ENCODE data around the gene EVX1.
A peak's percentile ranks its signal among the peaks of the same experiment; 100 is the strongest.

Gene EVX1

DNA sequence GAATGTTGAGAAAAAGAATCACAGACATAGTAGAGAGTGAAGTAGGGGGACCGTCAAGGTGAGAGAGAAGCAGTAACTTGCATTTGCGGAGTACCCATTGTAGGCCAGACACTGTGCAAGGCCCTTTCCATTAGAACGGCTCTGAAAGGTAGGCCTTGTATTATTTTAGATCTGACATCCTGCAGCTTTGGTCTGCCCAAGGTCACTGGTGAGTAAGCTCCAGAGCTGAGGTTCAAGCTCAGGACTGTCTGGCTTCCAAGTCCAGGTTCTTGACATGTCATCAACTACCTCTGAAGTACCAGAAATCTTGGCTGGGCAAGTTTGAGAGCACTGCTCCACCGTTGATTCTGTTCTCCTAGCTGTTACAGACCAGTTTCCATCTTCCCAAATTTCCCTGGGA lies 13.2 kb upstream of the EVX1 start:
- no peak for DNase-seq (ENCODE audit: low read depth in 2 of 2)

- DNase-seq (ENCODE audit: low read depth in 2 of 2): no peak
These were observed 7.0 kb upstream of the EVX1 start for GRCh38 chr7:27235387-27236311.

GRCh38 chr7:27237735-27238334 lies 4.8 kb upstream of the EVX1 start:
- DNase-seq (ENCODE audit: low read depth in 2 of 2): peak in 1 of 2 experiments; percentile 16

- no peak for DNase-seq (ENCODE audit: low read depth in 2 of 2)
These were observed 3.6 kb upstream of the EVX1 start for GRCh38 chr7:27238979-27239386.

- no peak for DNase-seq (ENCODE audit: low read depth in 2 of 2)
These were observed 3.1 kb upstream of the EVX1 start for GRCh38 chr7:27239387-27240014.

DNA sequence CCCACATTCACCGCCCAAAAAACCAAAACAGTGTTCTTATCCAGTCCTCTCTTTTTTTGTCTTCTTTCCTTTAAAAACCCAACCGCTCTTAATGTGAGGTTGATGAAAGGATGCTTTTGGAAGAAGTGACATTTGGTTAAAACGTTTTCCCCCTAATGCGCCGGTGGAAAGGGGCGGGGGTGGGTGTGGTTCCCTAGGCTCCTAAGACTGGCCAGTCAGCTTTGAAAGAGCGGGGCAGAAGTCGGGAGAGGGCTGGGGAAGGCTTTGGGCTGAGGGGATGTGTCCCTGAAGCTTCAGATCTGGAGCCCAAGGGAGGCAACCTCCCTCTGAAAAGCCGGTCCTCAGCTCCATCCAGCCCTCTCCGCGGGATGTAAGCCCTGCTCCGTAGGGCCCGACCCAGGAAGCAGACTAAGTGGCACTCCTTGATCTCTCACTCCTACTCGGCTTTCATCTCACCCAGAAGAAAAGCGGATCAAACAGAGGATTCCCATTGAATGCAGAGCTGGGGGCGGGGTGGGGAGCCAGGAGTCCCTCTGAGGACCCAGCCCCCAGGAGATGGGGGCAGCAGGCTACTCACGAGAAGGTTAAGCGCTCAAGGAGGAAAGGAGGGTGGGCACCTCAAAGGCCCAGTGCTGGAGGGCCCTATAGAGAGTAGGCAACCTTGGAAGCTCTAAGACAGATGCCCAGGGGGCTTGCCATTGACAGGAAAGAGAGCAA lies 2.4 kb upstream of the EVX1 start:
- DNase-seq (ENCODE audit: low read depth in 2 of 2): no peak

- no peak for DNase-seq (ENCODE audit: low read depth in 2 of 2)
These were observed 1.2 kb upstream of the EVX1 start for GRCh38 chr7:27241189-27242056.

- DNase-seq (ENCODE audit: low read depth in 2 of 2): no peak
These were observed 448 bp upstream of the EVX1 start for GRCh38 chr7:27242154-27242553.

DNA sequence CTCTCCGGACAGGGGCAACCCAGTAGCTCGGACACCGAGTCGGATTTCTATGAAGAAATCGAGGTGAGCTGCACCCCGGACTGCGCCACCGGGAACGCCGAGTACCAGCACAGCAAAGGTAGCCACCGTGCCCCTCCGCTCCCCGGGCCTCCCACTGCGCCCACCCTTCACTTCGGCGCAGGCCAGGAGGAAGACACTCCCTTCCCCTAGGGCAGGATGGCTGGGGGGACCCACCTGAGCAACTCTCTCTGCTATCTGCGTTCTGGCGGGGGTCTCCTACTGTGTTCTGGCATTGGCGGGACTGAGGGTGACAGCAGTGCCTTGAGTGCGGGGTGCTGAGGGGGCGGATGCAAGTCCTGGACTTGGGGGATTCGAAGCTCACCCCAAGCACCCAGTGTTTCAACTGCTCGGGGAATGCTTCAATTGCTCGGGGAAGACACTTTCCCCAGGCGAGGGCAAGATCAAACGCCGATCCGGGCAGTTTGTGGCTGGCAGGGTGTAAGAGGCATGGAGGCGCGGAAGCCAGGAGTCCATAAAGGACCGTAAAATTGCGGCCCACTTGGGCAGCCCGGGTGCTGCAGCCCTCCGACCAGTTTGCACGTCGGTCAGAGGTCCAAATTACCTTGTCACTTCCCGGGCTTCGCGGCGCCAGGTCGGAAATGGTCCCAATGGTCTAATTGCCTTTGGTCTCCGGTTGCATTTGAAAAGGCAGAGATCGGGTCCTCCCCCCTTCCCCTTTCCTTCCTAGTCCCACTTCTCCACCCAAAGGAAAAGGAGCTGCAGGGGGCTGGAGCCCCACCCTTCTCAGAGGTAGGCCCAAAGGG lies 950 bp downstream of the EVX1 start:
- DNase-seq (ENCODE audit: low read depth in 2 of 2): no peak

- DNase-seq (ENCODE audit: low read depth in 2 of 2): no peak
These were observed 2.0 kb downstream of the EVX1 start for GRCh38 chr7:27244488-27245123.

GRCh38 chr7:27245124-27245797 lies 2.7 kb downstream of the EVX1 start:
- DNase-seq (ENCODE audit: low read depth in 2 of 2): no peak

DNA sequence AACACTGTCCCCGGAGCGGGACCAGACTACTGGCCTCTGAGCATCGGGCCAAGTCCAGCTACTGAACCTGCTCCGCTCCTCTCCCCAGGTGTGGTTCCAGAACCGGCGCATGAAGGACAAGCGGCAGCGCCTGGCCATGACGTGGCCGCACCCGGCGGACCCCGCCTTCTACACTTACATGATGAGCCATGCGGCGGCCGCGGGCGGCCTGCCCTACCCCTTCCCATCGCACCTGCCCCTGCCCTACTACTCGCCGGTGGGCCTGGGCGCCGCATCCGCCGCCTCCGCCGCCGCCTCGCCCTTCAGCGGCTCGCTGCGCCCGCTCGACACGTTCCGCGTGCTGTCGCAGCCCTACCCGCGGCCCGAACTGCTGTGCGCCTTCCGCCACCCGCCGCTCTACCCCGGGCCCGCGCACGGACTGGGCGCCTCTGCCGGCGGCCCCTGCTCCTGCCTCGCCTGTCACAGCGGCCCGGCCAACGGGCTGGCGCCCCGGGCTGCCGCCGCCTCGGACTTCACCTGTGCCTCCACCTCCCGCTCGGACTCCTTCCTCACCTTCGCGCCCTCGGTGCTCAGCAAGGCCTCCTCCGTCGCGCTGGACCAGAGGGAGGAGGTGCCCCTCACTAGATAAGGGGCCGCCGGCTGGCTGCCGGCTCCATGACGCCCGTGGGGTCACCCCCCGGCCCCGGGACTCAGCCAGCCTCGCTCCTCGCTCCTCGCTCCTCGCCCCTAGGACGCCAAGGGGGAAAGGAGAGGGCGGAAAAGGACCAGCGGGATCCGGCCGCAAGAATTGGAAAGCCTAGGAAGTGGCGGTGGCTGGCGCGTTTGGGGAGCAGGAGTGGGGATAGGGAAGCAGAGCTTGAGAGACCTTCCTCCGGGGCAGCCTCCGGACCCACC lies 3.4 kb downstream of the EVX1 start:
- no peak for DNase-seq (ENCODE audit: low read depth in 2 of 2)

- no peak for DNase-seq (ENCODE audit: low read depth in 2 of 2)
These were observed 4.4 kb downstream of the EVX1 start for GRCh38 chr7:27247000-27247399.

GRCh38 chr7:27247452-27248426 lies 5.1 kb downstream of the EVX1 start:
- DNase-seq (ENCODE audit: low read depth in 2 of 2): no peak

- DNase-seq (ENCODE audit: low read depth in 2 of 2): no peak
These were observed 5.8 kb downstream of the EVX1 start for GRCh38 chr7:27248427-27248806.

DNA sequence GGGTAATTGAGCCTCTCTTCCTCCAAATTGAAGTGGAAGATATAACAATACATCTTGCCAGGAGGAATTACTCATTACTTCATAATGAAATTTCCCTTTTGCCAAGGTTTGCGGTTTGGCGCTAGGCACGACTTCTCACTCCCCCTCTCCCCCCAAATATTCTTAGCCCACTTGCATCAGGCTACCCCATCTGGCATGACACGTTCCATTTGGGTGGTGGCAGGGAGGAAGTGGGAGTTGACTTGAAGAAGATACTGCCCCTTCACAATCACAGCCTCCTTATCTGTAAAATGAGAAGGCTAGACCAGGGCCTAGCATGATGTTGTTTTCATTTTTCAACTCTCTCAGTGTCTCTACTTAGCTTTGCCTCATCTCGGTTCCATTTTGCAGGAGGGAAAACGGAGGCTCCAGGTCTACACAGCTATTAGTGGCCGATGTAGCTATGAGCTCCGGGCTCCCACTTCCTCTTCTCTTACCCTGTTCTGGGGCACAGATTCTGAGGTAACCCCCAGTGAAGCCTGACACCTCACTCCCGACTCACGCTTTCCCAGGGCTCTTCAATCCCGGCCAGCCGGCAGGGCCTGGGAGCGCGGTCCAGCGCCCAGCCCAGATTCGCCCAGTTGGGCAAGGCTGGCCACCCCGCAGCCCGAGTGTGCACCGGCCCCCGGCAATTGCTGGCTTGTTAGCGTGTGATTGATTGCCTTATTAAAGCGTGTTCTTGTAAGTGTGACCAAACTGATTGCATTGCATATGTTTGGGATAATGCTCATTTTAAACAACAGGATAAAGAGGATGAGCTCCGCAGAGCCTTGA lies 6.5 kb downstream of the EVX1 start:
- DNase-seq (ENCODE audit: low read depth in 2 of 2): peak; percentile 14 to 16
